GM18519 (cell line): ENCODE data around the gene NPTX1.

Experiments
- ATAC-seq: cut with Tn5 transposase; IDR thresholded peaks from one replicate; pipeline ENCODE4 v1.9.1; 2021; ENCODE audit warnings: mild to moderate bottlenecking, moderate library complexity; ENCODE audit not compliant: unreplicated experiment, low FRiP score

The NPTX1 gene

DNA sequence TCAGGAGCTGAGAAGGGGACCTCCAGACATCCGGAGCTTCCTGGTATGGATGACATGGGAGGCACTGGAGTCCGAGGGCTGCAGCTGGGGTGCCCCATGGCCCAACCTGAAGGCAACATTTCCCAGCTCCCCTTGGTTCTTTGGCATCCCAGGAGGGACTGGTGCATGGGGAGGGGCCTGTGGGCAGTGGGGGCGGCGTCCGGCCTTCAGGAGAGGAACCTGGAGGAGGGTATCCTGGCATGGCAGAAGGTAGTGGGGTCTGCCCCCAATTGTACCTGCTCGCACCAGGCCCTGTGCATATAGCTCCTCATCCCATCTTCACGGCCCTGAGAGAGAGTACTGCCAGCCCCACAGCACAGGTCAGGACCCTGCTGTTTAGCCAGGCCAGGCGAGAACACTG, 11.9 kb downstream of the NPTX1 start:
- ATAC-seq, result no peak

DNA sequence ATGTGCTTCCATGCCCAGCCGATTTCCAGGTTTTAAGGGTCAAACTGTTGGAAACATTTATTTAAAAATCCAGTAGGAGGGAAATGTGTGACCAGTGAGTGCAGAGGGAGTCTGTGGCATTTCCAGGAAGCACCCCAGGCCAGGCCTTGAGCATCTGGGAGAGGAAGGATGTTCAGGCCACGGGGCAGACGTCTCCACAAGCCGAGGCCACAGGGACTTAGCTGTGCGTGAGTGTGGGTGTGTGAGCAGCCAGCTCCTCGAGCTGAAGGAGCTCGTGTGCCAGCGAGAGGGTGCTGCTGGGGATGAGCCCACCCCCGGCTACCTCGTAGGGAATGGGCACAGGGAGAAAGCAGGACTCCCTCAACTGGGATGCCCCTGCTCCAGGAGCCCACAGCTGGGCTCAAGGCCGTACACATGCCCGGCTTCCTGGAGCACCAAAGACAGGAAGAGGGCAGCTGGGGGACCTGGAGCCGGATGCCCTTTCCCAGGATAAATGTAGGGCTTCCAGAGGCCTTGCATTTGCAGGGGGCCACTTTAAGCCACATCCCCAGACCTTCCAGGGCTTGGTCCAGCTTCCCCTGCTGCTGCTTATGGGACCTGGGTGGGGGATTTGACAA, 12.5 kb downstream of the NPTX1 start:
- no peak for ATAC-seq

DNA sequence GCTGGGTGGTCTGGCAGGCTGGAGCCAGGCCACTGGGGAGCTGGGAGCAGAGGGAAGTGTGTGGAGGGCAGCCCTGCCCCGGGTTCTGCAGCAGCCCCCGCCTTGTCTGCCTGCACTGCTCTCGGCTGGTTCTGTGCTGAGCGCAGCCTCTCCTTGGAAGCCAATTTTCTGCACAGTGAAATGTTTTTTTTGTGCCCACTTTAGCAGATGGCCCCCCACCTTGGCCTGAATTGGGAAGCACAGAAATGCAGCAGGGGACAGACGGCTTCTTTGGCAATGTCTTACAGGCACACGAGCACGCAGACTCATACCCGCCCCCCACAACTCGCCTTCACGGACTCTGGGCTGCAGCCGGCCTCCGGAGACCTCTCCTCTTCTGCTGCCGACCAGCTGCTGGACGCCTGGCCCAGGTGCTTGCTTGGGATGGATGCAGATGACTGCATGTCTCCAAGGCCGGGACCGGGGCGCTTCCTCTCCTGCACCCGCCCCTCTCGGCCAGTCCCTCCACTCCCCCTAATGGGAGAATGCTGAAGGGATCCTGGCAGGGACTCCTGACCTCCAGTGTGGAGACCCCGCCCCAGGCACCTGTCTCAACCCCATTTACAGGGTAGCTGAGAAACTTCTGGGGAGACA, 14.8 kb downstream of the NPTX1 start:
- no peak for ATAC-seq

DNA sequence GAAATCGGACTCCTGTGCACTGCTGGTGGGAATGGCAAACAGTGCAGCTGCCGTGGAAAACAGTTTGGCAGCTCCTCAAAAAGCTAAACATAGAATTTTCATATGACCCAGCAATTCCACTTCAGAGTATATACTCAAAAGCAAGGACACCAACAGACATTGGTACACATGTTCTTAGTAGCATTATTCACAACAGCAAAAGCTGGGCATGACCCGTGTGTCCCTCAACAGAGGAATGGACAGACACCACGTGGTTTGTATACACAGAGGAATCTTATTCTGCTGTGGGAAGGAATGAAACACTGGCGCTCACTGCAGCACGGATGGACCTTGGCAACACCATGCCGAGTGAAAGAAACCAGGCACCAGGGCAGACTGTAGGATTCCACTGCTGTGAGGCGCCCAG, 16.0 kb downstream of the NPTX1 start:
- ATAC-seq, result no peak

DNA sequence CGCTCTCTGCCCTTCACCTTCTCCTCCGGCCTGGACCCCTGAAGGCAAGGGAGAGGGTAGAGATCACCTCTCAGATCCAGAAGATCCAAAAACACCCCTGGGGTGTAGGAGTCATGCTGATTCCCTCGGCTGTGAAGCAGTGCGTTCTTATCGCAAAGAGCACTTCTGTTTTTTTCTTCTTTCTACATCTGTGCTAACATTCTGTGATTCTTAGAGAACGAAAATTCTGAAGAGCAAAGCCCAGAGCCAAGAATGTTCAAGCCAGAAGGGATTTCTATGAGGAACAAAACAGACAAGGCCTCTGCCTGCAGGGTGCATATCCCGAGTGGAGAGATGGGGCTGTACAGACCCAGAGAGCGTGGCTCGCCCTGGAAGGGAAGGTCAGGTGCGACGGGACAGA, 17.2 kb downstream of the NPTX1 start:
- ATAC-seq, result no peak

DNA sequence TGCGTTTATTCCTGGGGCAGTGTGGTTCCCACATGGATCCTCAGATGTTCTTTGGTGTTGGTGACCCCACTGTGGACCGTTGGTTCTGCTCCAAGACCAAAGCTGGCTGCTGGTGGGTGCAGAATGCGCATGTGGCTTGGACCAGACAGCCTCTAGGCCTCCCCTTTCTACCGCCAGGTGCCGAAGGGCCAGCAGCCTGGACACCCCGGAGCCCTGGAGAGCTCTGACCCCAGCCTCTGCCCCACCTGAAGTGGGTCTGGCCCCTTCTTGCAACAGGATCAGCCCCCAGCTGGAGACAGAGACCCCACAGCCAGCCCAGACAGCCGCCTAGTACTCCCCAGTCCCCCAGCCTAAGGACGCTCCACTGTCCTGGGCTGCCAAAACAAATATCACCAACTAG, 18.4 kb downstream of the NPTX1 start:
- ATAC-seq, result no peak

DNA sequence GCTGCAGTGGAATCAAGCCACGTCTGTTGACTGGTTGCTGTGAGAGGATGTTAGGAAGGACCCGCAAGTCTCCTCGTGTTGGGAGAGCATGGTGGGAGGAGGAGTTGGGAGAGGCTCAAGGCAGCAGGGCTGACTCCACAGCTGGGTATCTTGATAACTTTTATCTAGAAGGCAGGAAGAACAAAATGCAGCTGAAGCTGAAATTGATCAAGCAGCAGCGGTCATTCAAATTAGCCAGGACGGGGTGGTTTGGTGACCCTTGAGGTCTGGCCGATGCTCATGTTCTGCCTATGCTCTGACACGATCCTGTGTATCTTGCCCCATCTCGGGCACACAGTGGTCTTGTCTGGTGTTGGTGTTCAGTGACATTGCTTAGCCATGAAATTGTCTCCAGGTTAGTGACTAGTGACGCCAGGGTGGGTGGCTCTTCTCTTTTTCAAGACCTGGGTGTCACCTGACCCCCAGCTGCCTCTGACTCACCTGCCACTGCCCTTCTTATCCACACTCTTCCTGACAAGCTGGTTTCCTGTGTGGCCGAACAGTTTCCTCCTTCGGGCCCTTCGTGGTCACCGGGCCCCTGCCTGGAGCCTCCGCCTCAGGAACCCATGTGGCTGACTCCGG, 19.1 kb downstream of the NPTX1 start:
- no peak for ATAC-seq

DNA sequence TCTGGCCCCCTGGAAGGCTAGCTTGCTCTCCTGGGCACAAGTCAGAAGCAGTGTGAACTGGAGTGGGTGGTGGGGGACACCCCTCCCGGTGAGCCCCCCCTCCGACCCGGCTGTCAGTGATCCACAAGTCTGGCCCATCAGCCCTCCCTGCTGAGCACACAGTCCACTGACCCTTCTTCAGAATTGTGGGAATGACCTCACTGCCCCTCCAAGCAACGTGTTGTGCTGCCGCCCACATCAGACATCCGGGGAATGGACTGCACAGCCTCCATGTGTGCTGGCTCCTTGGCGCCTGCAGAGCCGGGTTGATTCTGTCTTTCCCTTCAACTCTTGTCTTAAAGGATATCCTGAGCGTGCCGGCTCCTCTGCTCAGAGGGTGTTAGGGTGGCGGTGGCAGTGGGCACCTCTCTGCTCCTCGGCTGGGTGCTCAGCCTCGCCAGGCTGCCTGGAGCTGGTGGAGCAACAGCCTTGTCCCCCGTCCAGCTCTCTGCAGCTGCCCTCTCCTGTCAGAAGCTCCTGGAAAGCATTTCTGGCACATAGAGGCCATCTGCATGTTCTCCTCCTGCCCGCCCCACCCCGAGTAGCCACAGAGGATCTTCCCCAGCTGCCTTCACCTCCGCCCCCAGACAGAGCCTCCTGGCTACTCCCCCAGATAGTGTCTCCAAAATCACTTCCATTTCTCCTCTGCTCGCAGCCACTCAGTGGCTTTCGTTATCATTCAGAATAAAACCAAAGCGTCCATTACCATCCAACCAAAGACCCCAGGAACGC, 19.8 kb downstream of the NPTX1 start:
- ATAC-seq, result no peak

DNA sequence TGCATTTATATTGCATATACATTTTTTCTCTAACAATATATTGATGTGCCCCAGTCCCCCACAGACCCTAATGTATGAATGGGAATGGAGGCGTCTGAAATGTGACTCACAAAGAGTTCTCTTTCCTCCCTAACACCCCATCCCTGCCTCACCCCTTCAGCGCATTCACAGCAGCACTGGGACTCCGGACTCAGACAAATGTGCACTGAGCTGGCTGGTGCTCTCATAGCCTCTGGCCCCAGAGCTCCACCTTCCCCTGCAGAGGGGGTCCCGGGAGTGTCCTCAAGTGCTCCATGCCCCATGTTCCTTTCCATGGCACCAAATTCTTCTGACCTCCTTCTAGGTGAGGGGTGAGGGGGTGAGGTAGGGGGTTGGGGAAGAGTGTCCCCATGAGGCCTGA, 20.6 kb downstream of the NPTX1 start:
- no peak for ATAC-seq

DNA sequence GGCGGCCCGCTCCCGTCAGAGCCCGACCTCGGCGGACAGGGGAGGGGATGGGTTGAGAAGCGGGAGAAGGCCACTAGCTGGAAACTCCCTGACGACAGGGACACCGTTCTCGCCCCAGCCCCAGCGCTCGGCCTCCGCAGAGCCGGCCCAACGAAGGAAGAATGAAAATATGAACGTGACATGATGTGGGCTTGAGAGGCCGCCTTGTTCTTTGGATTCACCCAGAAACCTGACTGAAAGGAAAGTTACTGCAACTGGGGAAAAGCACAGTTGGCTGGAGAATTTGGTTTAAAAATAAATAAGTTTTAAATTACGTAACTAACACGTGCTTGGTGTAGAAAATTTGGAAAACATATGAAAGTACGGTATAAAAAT, 21.1 kb downstream of the NPTX1 start:
- ATAC-seq, result no peak

DNA sequence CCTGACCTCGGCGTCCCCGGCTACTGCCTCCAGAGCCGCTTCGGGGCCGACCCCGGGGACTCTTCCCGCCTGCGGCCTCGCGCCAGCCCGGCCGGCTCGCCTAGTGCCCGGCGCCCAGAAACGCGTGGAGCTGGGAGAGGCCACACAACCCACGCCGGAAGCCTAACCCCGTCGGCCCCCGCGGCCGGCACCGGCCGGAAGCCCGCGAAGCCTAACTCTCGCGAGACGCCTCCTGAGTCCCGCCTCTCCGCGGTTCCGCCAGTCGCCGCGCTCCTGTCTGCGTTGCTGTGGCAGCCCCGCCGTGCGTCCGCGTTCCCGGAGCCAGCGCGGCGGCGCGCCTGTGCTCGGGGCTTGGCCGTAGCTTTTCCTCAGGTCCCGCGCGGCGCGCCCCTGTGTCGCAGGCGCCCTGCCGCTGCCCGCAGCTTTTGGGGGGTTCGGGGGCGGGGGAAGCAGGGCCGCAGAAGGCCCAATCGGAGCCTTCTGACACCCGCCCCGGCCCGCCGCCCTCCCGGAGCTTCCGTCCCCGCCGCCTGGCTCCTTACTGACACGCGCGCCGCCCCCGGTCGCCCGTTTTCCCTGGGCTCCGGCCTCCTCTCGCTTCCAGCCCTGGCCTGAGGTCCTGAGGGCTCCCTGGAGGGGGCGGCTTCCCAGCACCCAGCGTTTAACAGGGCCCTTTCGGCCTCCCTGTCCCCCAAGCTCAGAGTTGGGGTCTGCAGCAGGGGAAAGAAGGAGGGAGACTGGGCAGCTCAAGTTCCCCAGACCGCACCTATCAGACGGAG, 21.7 kb downstream of the NPTX1 start:
- ATAC-seq, result peak; percentile 66

DNA sequence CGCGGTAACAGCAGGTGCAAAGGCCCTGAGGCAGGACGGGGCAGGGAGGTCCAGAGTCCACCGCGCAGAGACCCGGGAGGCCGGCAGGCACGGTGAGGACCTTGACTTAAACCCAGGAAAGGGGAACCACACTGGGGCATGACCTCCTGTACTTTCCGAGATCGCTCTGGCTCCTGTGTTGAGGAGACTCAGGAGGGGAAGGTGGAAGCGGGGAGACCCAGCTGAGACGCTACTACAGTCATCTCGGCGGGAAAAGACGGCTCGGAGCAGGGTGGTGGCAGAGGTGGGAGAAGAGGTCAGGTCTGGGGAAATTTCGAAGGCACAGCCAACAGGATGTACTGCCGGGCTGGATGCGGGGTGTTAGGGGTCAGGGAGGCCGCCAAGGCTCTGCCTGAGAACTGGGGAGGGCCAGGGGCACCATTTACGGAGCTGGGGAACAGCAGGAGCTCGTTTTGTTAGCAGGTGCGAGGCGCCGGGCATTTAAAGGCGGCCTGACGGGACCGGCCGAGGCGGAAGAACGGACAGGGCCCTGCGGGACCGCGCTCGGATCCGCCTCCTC, 22.3 kb downstream of the NPTX1 start:
- ATAC-seq, result no peak

DNA sequence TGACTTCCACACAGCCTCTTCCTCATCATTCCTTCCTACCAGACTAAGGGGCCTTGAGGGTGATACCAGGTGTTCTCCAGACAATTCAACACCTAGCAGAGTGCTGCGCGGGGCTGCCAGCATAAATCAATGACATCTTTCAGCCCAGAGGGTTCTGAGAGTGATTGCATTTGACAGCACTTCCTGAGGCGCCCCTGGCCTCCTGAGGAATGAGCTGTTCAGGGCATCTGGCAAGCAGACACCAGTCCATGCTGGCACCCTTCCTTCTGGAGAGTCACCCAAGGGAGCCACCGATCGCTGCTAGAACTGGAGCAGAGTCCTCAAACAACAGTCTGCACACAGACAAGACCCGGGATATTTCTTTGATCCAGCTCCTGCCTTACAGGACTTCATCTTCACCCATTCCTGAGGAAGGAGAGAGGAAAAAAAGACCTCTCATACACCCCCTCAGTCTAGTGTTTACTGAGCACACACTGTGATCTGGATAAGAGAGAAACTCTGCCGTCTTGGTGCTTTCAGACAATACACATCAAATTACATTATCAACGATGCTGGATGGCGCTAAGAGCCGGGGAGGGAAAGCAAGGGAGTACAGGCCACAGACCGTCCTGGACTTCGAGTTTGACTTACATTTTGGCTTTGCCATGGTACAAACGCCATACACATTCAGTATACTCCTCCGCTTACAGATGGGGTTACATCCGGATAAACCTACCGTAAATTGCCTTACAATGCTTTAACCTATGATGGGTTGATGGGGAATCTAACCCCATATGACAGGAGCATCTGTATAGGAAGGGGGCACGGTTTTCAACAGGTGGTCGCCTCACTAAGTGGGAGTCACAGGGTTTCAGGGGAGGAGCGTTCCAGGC, 23.0 kb downstream of the NPTX1 start:
- ATAC-seq, result no peak

DNA sequence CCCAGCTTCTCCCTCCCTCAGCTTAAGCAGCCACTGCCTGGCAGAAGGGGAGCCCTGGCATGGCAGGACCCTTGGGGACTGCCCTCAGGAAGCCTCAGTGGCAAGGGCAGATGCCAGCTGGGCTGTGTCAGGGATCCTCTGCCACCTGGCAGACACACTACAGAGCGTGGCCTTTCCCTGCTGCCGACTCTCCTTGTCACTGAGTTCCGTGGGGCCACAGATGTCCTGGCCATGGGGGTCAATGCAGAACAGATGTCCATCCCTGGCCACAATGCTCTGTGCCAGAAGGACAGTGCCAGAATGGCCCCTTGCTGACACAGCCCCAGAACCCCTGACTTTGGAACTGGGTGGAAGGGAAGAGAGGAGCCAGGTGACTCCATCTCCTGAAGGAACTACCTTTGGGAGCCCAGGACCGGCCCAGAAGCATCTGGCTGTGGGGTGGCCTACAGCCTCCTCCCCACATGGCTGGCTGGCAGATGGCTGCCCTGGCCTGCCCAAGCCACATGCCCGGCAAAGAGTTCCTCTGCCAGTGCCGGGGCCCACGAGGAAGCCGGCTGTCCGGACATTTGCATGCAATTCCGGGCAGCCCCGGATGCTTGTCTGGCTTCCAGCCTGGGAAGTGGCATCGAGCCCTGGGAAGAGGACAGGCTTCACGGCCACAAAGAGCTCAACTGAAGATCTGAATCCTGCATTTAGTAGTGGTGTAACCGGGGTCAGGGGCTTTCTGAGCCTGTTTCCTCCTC, 24.1 kb downstream of the NPTX1 start:
- no peak for ATAC-seq

DNA sequence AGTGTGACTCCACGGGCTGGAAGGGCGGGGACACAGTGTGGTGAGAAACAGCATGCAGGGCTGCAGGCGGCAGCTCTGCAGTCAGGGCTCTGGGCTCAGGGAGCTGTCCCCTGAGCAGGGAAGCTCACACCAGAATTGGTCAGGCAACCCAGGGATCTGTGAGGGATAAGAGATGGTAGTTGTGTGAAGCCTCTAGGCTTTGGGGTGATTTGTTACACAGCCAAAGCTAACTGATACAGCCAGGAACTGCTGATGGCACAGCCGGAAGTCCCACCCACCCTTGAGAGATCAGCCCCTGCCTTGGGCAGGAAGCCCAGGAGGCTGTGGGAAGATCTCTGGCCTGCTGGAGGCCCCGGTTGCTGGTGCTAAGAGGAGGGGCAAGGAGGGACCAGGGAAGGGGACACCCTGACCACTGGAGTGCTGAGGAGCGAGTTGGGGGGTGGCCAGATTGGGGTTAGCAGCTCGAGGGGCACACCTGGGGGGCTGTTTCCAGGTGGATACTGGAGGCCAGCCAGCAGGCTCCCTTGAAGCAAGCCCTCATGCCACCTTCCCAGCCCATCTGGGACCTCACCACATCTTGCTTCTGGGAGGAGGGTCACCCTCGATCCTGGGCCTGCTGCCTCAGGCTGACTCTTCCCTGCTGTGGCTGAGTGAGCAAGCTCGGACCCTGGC, 25.2 kb downstream of the NPTX1 start:
- ATAC-seq, result no peak

DNA sequence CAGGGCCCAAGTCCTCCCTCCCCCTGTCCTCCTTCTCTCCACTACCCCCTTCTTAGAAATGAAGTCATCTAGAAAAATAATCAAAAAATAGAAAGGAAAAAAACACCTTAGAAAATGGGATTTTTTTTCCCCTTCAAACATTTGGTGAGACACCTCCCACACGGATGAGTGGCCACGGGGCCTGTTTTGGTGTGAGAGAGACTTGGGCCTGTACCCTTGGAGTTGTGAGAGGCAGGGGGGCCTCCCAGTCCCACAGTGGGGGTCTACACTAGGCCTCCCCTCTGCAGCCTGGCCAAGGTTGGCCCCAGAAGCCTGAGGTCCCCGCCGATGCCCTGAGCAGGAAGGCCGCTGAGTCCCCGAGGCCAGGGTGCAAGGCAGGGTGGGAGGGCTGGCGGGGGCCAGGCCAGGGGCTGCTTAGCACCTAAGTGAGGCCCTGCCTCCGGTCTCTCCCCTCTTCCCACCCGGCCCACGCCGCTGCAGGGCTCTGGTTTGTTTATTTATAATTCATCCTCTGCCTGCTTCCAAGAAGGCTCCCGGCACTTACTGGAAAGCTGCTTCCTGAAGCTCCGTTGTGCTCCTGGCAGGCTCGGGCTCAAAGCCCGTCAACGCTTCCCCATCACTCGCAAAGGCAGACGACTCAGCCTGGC, 26.4 kb downstream of the NPTX1 start:
- ATAC-seq, result no peak

DNA sequence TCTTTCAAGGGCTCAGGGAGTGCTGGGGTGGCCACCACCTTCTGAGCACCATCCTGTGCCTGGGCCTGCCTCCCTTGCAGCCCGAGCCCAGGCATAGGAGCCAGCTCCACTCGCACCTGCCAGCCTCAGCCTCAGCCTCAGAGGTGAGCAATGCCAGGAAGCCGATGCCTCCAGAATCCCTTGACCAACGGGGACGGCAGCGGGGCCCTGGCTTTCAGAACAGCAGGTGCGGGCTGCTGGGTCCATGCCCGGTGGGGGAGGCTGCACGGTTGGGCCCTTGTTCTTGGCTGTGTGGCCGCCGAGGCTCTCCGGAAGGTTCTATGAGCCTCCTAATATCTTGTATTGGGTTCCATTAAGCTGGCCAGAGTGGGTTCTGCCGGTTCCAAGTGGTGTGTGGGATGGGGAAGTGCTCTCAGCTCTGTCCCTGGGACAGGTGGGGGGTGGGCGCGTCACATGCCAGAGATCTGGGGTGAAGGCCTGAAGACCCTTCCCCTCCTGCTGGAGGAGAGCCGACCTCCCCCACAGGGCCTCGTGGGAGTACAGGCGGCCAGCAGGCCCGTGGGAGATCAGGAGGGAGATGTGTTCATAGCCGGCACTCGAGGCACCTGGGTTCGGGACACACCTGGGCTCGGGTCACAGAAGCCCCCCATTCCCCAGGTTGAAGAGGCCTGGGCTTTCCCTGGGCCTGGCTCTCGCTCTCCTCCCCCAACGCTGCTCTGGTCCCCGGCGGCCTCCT, 27.0 kb downstream of the NPTX1 start:
- ATAC-seq, result no peak
